HUES64 (cell line): ENCODE measurements around the gene HEBP2. TPM values are rescaled to one million over a fixed set of nuclear protein-coding genes. Genes with fewer than 3 reads are reported as not detected.
"Not testable (repeated sequence)": the region's sequence is repeated elsewhere in the genome, so short reads cannot be mapped to it uniquely, and the experiment has no call there.

Source experiments
- H3K27ac ChIP-seq: 2 replicates; pipeline ENCODE4 v1.7.0; 2013; ENCODE audit warnings: low read depth, low read length, inconsistent platforms
- H3K27me3 ChIP-seq: 2 replicates; pipeline ENCODE4 v1.6.1; 2013; ENCODE audit warnings: mild to moderate bottlenecking, low read length; ENCODE audit not compliant: insufficient read depth
- H3K36me3 ChIP-seq: 2 replicates; pipeline ENCODE4 v1.6.1; 2013; ENCODE audit warnings: mild to moderate bottlenecking, low read length; ENCODE audit not compliant: insufficient read depth
- H3K4me1 ChIP-seq: 2 replicates; pipeline ENCODE4 v1.6.1; 2013; ENCODE audit warnings: mild to moderate bottlenecking, low read length, moderate library complexity; ENCODE audit not compliant: insufficient read depth
- H3K4me3 ChIP-seq: 2 replicates; pipeline ENCODE4 v1.5.1; 2013; ENCODE audit warnings: mild to moderate bottlenecking, low read length, moderate library complexity
- H3K9ac ChIP-seq: 2 replicates; pipeline ENCODE4 v1.6.1; 2013; ENCODE audit warnings: mild to moderate bottlenecking, low read depth, low read length
- H3K9me3 ChIP-seq: 2 replicates; pipeline ENCODE4 v1.6.1; 2013; ENCODE audit warnings: low read depth, low read length; ENCODE audit not compliant: insufficient read depth
- WGBS: fragments of 150-250, 120-280 bp; methylation state at CpG from one replicate; pipeline ENCODE4 v1.1.7; 2013; ENCODE audit warnings: missing lambda C conversion rate; 5-methylcytosine and 5-hydroxymethylcytosine counted together
- polyA plus RNA-seq, 2 experiments: library from polyadenylated mRNA; stranded (reverse); fragments of 50-300 nt; gene quantifications; one replicate each; pipeline ENCODE4 v1.2.3, GENCODE V29; 2013

The HEBP2 gene
- 48.2 TPM for polyA plus RNA-seq (2013, experiment 1 of 2)
- 51.0 TPM for polyA plus RNA-seq (2013, experiment 2 of 2)

GRCh38 chr6:138403801-138404665, at the start of gene HEBP2:
TSS of gene HEBP2 (plus strand) at chr6:138404223. CDS start at chr6:138404496, 273 bp downstream.
- H3K9me3 ChIP-seq, result no peaks in the 10 kb centered on the region
- no peaks in the 10 kb centered on the region for H3K27me3 ChIP-seq
- under 1% methylated on average over 91 of the region's 92 CpGs for WGBS
- H3K27ac ChIP-seq, result peak within 1 kb of the TSS; percentile 86
- peak within 1 kb of the TSS; percentile 97 for H3K4me3 ChIP-seq
- H3K4me1 ChIP-seq, result no peaks in the 10 kb centered on the region; the same call in 1 of the 2 replicates
- H3K36me3 ChIP-seq, result peaks cover 33% of the 10 kb centered on the region
- H3K9ac ChIP-seq, result peak within 1 kb of the TSS; percentile 89

GRCh38 chr6:138357928-138358327, 46.1 kb upstream of the HEBP2 start:
- Histone ChIP-seq H3K36me3 (no peaks in the 10 kb centered on the region), H3K9ac (no peak overlapping the region), H3K27me3 (no peaks in the 10 kb centered on the region), H3K4me1 (no peaks in the 10 kb centered on the region), H3K4me3 (no peak overlapping the region), H3K27ac (no peak overlapping the region), H3K9me3 (no peaks in the 10 kb centered on the region)
- WGBS, result 94% methylated on average over 1 of the region's 1 CpG

- not testable (repeated sequence) for H3K27me3 ChIP-seq, H3K36me3 ChIP-seq, H3K27ac ChIP-seq, H3K9ac ChIP-seq, H3K9me3 ChIP-seq, H3K4me1 ChIP-seq, H3K4me3 ChIP-seq
- WGBS, result 94% methylated on average over 8 of the region's 8 CpGs
Measured at GRCh38 chr6:138368684-138369083, 35.3 kb upstream of the HEBP2 start.

GRCh38 chr6:138370631-138371451, 33.2 kb upstream of the HEBP2 start:
- H3K27me3 ChIP-seq, result no peaks in the 10 kb centered on the region
- H3K4me3 ChIP-seq, result no peak overlapping the region
- no peaks in the 10 kb centered on the region for H3K36me3 ChIP-seq
- no peak overlapping the region for H3K27ac ChIP-seq
- H3K9ac ChIP-seq, result no peak overlapping the region
- WGBS, result 85% methylated on average over 8 of the region's 9 CpGs
- H3K4me1 ChIP-seq, result no peaks in the 10 kb centered on the region
- H3K9me3 ChIP-seq, result no peaks in the 10 kb centered on the region

GRCh38 chr6:138371452-138371711, 32.6 kb upstream of the HEBP2 start:
- Histone ChIP-seq H3K9ac (no peak overlapping the region), H3K9me3 (no peaks in the 10 kb centered on the region), H3K4me1 (no peaks in the 10 kb centered on the region), H3K36me3 (no peaks in the 10 kb centered on the region), H3K27ac (no peak overlapping the region), H3K4me3 (no peak overlapping the region), H3K27me3 (no peaks in the 10 kb centered on the region)
- 79% methylated on average over 1 of the region's 3 CpGs for WGBS

GRCh38 chr6:138371720-138372119, 32.3 kb upstream of the HEBP2 start:
- Histone ChIP-seq H3K36me3 (no peaks in the 10 kb centered on the region), H3K27ac (no peak overlapping the region)
- 60% methylated on average over 3 of the region's 3 CpGs for WGBS

GRCh38 chr6:138372711-138373463, 31.1 kb upstream of the HEBP2 start:
- no peak overlapping the region for H3K4me3 ChIP-seq
- H3K9ac ChIP-seq, result no peak overlapping the region
- no peaks in the 10 kb centered on the region for H3K36me3 ChIP-seq
- no peak overlapping the region for H3K27ac ChIP-seq
- no peaks in the 10 kb centered on the region for H3K9me3 ChIP-seq
- no peaks in the 10 kb centered on the region for H3K27me3 ChIP-seq
- peaks cover 3% of the 10 kb centered on the region; the same call in 1 of the 2 replicates for H3K4me1 ChIP-seq

More at GRCh38 chr6:138371720-138372119, 32.3 kb upstream of the HEBP2 start:
- H3K9me3 ChIP-seq, result no peaks in the 10 kb centered on the region
- H3K4me1 ChIP-seq, result no peaks in the 10 kb centered on the region
- no peaks in the 10 kb centered on the region for H3K27me3 ChIP-seq
- H3K4me3 ChIP-seq, result no peak overlapping the region
- H3K9ac ChIP-seq, result no peak overlapping the region

- Histone ChIP-seq H3K9ac (no peak overlapping the region), H3K36me3 (no peaks in the 10 kb centered on the region), H3K4me1 (peaks cover 14% of the 10 kb centered on the region), H3K9me3 (no peaks in the 10 kb centered on the region), H3K4me3 (no peak overlapping the region), H3K27ac (no peak overlapping the region), H3K27me3 (no peaks in the 10 kb centered on the region)
Measured at GRCh38 chr6:138374230-138374629, 29.8 kb upstream of the HEBP2 start.

GRCh38 chr6:138374815-138375214, 29.2 kb upstream of the HEBP2 start:
- H3K9ac ChIP-seq, result no peak overlapping the region
- no peak overlapping the region for H3K4me3 ChIP-seq
- no peak overlapping the region for H3K27ac ChIP-seq
- H3K4me1 ChIP-seq, result peaks cover 14% of the 10 kb centered on the region
- no peaks in the 10 kb centered on the region for H3K9me3 ChIP-seq
- WGBS, result 92% methylated on average over 2 of the region's 2 CpGs
- no peaks in the 10 kb centered on the region for H3K36me3 ChIP-seq
- H3K27me3 ChIP-seq, result no peaks in the 10 kb centered on the region

GRCh38 chr6:138377042-138377441, 27.0 kb upstream of the HEBP2 start:
- Histone ChIP-seq H3K27ac (no peak overlapping the region), H3K4me1 (peaks cover 14% of the 10 kb centered on the region), H3K4me3 (no peak overlapping the region), H3K36me3 (no peaks in the 10 kb centered on the region), H3K27me3 (no peaks in the 10 kb centered on the region), H3K9me3 (no peaks in the 10 kb centered on the region), H3K9ac (no peak overlapping the region)

GRCh38 chr6:138377844-138378243, 26.2 kb upstream of the HEBP2 start, which contains the start of gene SMIM28:
TSS of gene SMIM28 (plus strand) at chr6:138377905. CDS start at chr6:138378073, 168 bp downstream.
- H3K27me3 ChIP-seq, result no peaks in the 10 kb centered on the region
- H3K9me3 ChIP-seq, result no peaks in the 10 kb centered on the region
- H3K36me3 ChIP-seq, result no peaks in the 10 kb centered on the region
- H3K4me3 ChIP-seq, result no peak within 1 kb of the TSS
- H3K4me1 ChIP-seq, result peaks cover 14% of the 10 kb centered on the region
- no peak within 1 kb of the TSS for H3K27ac ChIP-seq
- WGBS, result 93% methylated on average over 6 of the region's 6 CpGs
- H3K9ac ChIP-seq, result no peak within 1 kb of the TSS
